Ramos (cell line): Measurements from ENCODE around the gene CCL5.

Source experiments
- in situ Hi-C: fragments of 300-500 bp; cut with MboI; formaldehyde crosslinking; loops from one replicate; pipeline ENCODE4 v1.14.3; 2022; ENCODE audit warnings: low sequenced_read_pairs; ENCODE audit not compliant: unreplicated experiment

The CCL5 gene

GRCh38 chr17:35879773-35880654, at the start of gene CCL5:
CCL5 (minus strand) TSS chr17:35880360.
- in situ Hi-C loops = no loop called here

- in situ Hi-C loops = no loop called here
Observed at GRCh38 chr17:35927714-35928113, 47.6 kb upstream of the CCL5 start.

GRCh38 chr17:35923609-35924114, 43.5 kb upstream of the CCL5 start:
- in situ Hi-C loops = no loop called here

GRCh38 chr17:35920229-35920628, 40.1 kb upstream of the CCL5 start:
- in situ Hi-C loops = no loop called here

GRCh38 chr17:35918665-35919064, 38.5 kb upstream of the CCL5 start:
- in situ Hi-C loops = no loop called here

GRCh38 chr17:35917519-35918213, 37.5 kb upstream of the CCL5 start:
- in situ Hi-C loops = no loop called here

- in situ Hi-C loops = no loop called here
Observed at GRCh38 chr17:35915153-35915964, 35.2 kb upstream of the CCL5 start.

GRCh38 chr17:35914354-35914753, 34.2 kb upstream of the CCL5 start:
- in situ Hi-C loops = no loop called here

GRCh38 chr17:35913609-35914008, 33.4 kb upstream of the CCL5 start:
- in situ Hi-C loops = no loop called here

GRCh38 chr17:35912942-35913341, 32.8 kb upstream of the CCL5 start:
- in situ Hi-C loops = no loop called here

- in situ Hi-C loops = no loop called here
Observed at GRCh38 chr17:35912339-35912912, 32.3 kb upstream of the CCL5 start.

- in situ Hi-C loops = no loop called here
Observed at GRCh38 chr17:35909408-35909807, 29.2 kb upstream of the CCL5 start.

GRCh38 chr17:35907691-35908090, 27.5 kb upstream of the CCL5 start:
- in situ Hi-C loops = no loop called here

- in situ Hi-C loops = no loop called here
Observed at GRCh38 chr17:35906926-35907637, 26.9 kb upstream of the CCL5 start.

GRCh38 chr17:35906191-35906925, 26.2 kb upstream of the CCL5 start:
- in situ Hi-C loops = no loop called here

GRCh38 chr17:35903451-35903850, 23.3 kb upstream of the CCL5 start:
- in situ Hi-C loops = no loop called here

GRCh38 chr17:35901631-35902175, 21.5 kb upstream of the CCL5 start:
- in situ Hi-C loops = no loop called here

GRCh38 chr17:35900708-35901480, 20.7 kb upstream of the CCL5 start:
- in situ Hi-C loops = no loop called here
